IPS DF 19.7 (cell line): ENCODE results near the gene MYH10.

Experiments used
- DNase-seq: peaks from one replicate; pipeline ENCODE4 v3.0.0-alpha.2; 2013; ENCODE audit warnings: low read depth, low spot score

The MYH10 gene

GRCh38 chr17:8649157-8650118 lies 18.9 kb upstream of the MYH10 start:
- DNase-seq = no peak

GRCh38 chr17:8647956-8648355 lies 17.4 kb upstream of the MYH10 start:
- no peak for DNase-seq

- DNase-seq = no peak
Measured at GRCh38 chr17:8647202-8647601, 16.7 kb upstream of the MYH10 start.

- no peak for DNase-seq
Measured at GRCh38 chr17:8644507-8644902, 14.0 kb upstream of the MYH10 start.

- DNase-seq = no peak
Measured at GRCh38 chr17:8643855-8644506, 13.5 kb upstream of the MYH10 start.

GRCh38 chr17:8639709-8640108 lies 9.2 kb upstream of the MYH10 start:
- no peak for DNase-seq

- no peak for DNase-seq
Measured at GRCh38 chr17:8632061-8632460, 1.5 kb upstream of the MYH10 start.

- DNase-seq = no peak
Measured at GRCh38 chr17:8631554-8631877, 991 bp upstream of the MYH10 start.

- peak; percentile 99 for DNase-seq
Measured at GRCh38 chr17:8630802-8631553, 453 bp upstream of the MYH10 start.

GRCh38 chr17:8629371-8630226 lies 926 bp downstream of the MYH10 start:
- DNase-seq = no peak

- DNase-seq = no peak
Measured at GRCh38 chr17:8628609-8629169, 1.8 kb downstream of the MYH10 start.

- no peak for DNase-seq
Measured at GRCh38 chr17:8628172-8628571, 2.4 kb downstream of the MYH10 start.

GRCh38 chr17:8623591-8623990 lies 6.9 kb downstream of the MYH10 start:
- DNase-seq = no peak

GRCh38 chr17:8622191-8622590 lies 8.3 kb downstream of the MYH10 start:
- DNase-seq = no peak

- no peak for DNase-seq
Measured at GRCh38 chr17:8621585-8621984, 8.9 kb downstream of the MYH10 start.

- DNase-seq = no peak
Measured at GRCh38 chr17:8619294-8619693, 11.2 kb downstream of the MYH10 start.

- no peak for DNase-seq
Measured at GRCh38 chr17:8618825-8619224, 11.7 kb downstream of the MYH10 start.

GRCh38 chr17:8614988-8615387 lies 15.5 kb downstream of the MYH10 start:
- DNase-seq = no peak

GRCh38 chr17:8611619-8612298 lies 18.8 kb downstream of the MYH10 start:
- DNase-seq = no peak

- DNase-seq = no peak
Measured at GRCh38 chr17:8611137-8611536, 19.4 kb downstream of the MYH10 start.

GRCh38 chr17:8610558-8610957 lies 20.0 kb downstream of the MYH10 start:
- no peak for DNase-seq
